Lung microvascular endothelial cell (primary cell): ENCODE results near the gene HSD17B8. TPM values are rescaled to one million over a fixed set of nuclear protein-coding genes. Genes with fewer than 3 reads are reported as not detected.
"Not testable (repeated sequence)": the region's sequence is repeated elsewhere in the genome, so short reads cannot be mapped to it uniquely, and the experiment has no call there.

ENCODE experiments used
- DNase-seq, 2 donors: peaks; one replicate each; pipeline versions ENCODE4 v3.0.0 to v3.0.0-alpha.2; 2010; ENCODE audit warnings: low read depth in 2 of 2
- total RNA-seq: library from RNA; depleted of rRNA; stranded (reverse); fragments of >200 nt; gene quantifications from 2 replicates; pipeline ENCODE4 v1.2.1, GENCODE V29; 2014

The HSD17B8 gene
- total RNA-seq, 1 donor from 2014 or later: 8.5 TPM

- DNase-seq: no peak
Measured at GRCh38 chr6:33206027-33206863, 1.8 kb downstream of the HSD17B8 start.

- DNase-seq: peak; percentile 78 to 81
Measured at GRCh38 chr6:33206864-33207551, 2.6 kb downstream of the HSD17B8 start.

GRCh38 chr6:33207552-33208090 is 3.2 kb downstream of the HSD17B8 start:
- peak; percentile 55 to 59 for DNase-seq

GRCh38 chr6:33208091-33208967 is 3.9 kb downstream of the HSD17B8 start, which contains the start of gene RING1:
TSS of gene RING1 (plus strand) at chr6:33208500. CDS start at chr6:33208823, 323 bp downstream.
- peak; percentile 80 to 86 for DNase-seq

GRCh38 chr6:33209856-33210255 is 5.4 kb downstream of the HSD17B8 start:
- DNase-seq: no peak

GRCh38 chr6:33211136-33211535 is 6.7 kb downstream of the HSD17B8 start:
- no peak for DNase-seq

- no peak for DNase-seq
Measured at GRCh38 chr6:33211666-33212422, 7.4 kb downstream of the HSD17B8 start.

GRCh38 chr6:33212857-33213165 is 8.4 kb downstream of the HSD17B8 start:
- DNase-seq: peak in 1 of 2 donors; percentile 27

GRCh38 chr6:33213166-33213988 is 8.9 kb downstream of the HSD17B8 start:
- peak in 1 of 2 donors; percentile 20 for DNase-seq

- DNase-seq: no peak
Measured at GRCh38 chr6:33213989-33214335, 9.5 kb downstream of the HSD17B8 start.

GRCh38 chr6:33215271-33216116 is 11.0 kb downstream of the HSD17B8 start:
- no peak for DNase-seq

GRCh38 chr6:33216117-33216649 is 11.7 kb downstream of the HSD17B8 start:
- DNase-seq: no peak

GRCh38 chr6:33217246-33217645 is 12.8 kb downstream of the HSD17B8 start:
- DNase-seq: no peak

GRCh38 chr6:33217681-33218080 is 13.2 kb downstream of the HSD17B8 start:
- DNase-seq: no peak

- not testable (repeated sequence) for DNase-seq
Measured at GRCh38 chr6:33226503-33227120, 22.2 kb downstream of the HSD17B8 start.

- no peak for DNase-seq
Measured at GRCh38 chr6:33235221-33235634, 30.8 kb downstream of the HSD17B8 start.

GRCh38 chr6:33236328-33236727 is 31.9 kb downstream of the HSD17B8 start:
- DNase-seq: no peak

- no peak for DNase-seq
Measured at GRCh38 chr6:33236852-33237251, 32.4 kb downstream of the HSD17B8 start.
